H1 (cell line): ENCODE results near the gene TMED10. TPM values are rescaled to one million over a fixed set of nuclear protein-coding genes. Genes with fewer than 3 reads are reported as not detected.

Experiments used
- ATF2 ChIP-seq: IDR thresholded peaks from 2 replicates; pipeline ENCODE4 v1.6.1; 2012; ENCODE audit warnings: low read length, inconsistent platforms
- MAFK ChIP-seq: IDR thresholded peaks from 2 replicates; pipeline ENCODE4 v1.6.1; 2012; ENCODE audit warnings: low read depth, mild to moderate bottlenecking, improper control_type of control experiment, low read length
- PHF8 ChIP-seq: fragments of 200-600 bp; sonication (generic); conservative IDR thresholded peaks from 2 replicates; pipeline ENCODE4 v1.7.1; 2012; ENCODE audit warnings: low read depth, mild to moderate bottlenecking, inconsistent platforms, low read length, moderate library complexity
- polyA plus RNA-seq, 7 experiments: library from polyadenylated mRNA; depleted of rRNA in 3 of 7; stranded (reverse) in 5 of 7; unstranded in 2 of 7; fragments of >200 nt in 5 of 7; fragments of 200-250 nt in 2 of 7; gene quantifications; 1 replicate in 5 of 7; 2 replicates in 1 of 7; 4 replicates in 1 of 7; pipeline versions ENCODE4 v1.2.1 to v1.2.3, GENCODE V29; 2011 to 2013; ENCODE audit warnings: missing spikeins in 2 of 7, mixed read lengths in 2 of 7
- total RNA-seq: library from RNA; stranded (reverse); fragmentation: NEBNext Ultra II Directional; extraction: Animal tissue kit (Norgen Biotek cat#: 25700); gene quantifications from 2 replicates; pipeline ENCODE4 v1.2.1, GENCODE V29; 2021

The TMED10 gene
- total and polyA plus RNA-seq, 2 of the 8 experiments (the other 6 are each of a cell fraction or from before 2014, with no cell fraction given) = 218 to 250 TPM

- TF ChIP-seq ATF2 (no peak), MAFK (no peak), PHF8 (no peak)
Observed at GRCh38 chr14:75123991-75124390, 52.4 kb downstream of the TMED10 start (continued).
